Pancreas (tissue), 10 donors: Measurements from ENCODE around the gene PSMG1. TPM values are rescaled to one million over a fixed set of nuclear protein-coding genes. Genes with fewer than 3 reads are reported as not detected.

Source experiments
- ATAC-seq, 4 donors: fragments of 200-7000 bp; cut with Tn5 transposase; one replicate each; pipeline versions ENCODE4 v1.8.0 to v1.9.1; 2020; ENCODE audit warnings: mild to moderate bottlenecking in 4 of 4, moderate library complexity in 4 of 4
- DNase-seq, 6 donors: peaks; one replicate each; pipeline ENCODE4 v3.0.0-alpha.2; 2020
- FAIRE-seq: peaks from 2 replicates; lab custom pipeline; 2012; peaks lifted over from hg19 to GRCh38; lab: Jason Lieb, UNC
- H3K27ac ChIP-seq, 4 donors: fragments of 200-600 bp; sonication (generic); 1 replicate in 3 of 4; 2 replicates in 1 of 4; pipeline versions ENCODE4 v1.5.0 to v1.8.0; 2020
- H3K27me3 ChIP-seq, 4 donors: fragments of 200-600 bp; one replicate each; pipeline ENCODE4 v1.8.0; 2021
- H3K36me3 ChIP-seq, 3 donors: fragments of 200-600 bp; sonication (generic) in 1 of 3; one replicate each; pipeline versions ENCODE4 v1.5.0 to v1.8.0; 2020 to 2021
- H3K4me1 ChIP-seq, 3 donors: fragments of 200-600 bp; one replicate each; pipeline ENCODE4 v1.8.0; 2021
- H3K4me3 ChIP-seq, 4 donors: fragments of 200-600 bp; sonication (generic) in 2 of 4; one replicate each; pipeline versions ENCODE4 v1.5.0 to v1.8.0; 2020 to 2021
- H3K9me3 ChIP-seq, 4 donors: fragments of 200-600 bp; one replicate each; pipeline ENCODE4 v1.8.0; 2021
- WGBS, 2 donors: extraction: QIAGEN DNeasy Blood & Tissue Kit; methylation state at CpG; one replicate each; pipeline ENCODE4 v1.1.7; 2013; 5-methylcytosine and 5-hydroxymethylcytosine counted together
- intact Hi-C, 3 donors: fragments of 100-400 bp; cut with DNase I; formaldehyde crosslinking; loops; one replicate each; pipeline versions ENCODE4 v1.11.1 to v1.14.2; 2022
- polyA plus RNA-seq, 2 donors: library from polyadenylated mRNA; stranded (reverse); fragments of 200-250 nt; gene quantifications; one replicate each; pipeline ENCODE4 v1.2.3, GENCODE V29; 2013
- total RNA-seq, 6 donors: library from RNA; stranded (reverse); fragmentation: NEBNext Ultra II Directional in 4 of 6; extraction: Animal tissue kit (Norgen Biotek cat#: 25700) in 4 of 6; gene quantifications; one replicate each; pipeline versions ENCODE4 v1.2.1 to v1.2.4, GENCODE V29; 2021 to 2023
- TF ChIP-seq, protein P1 (sequence below), 4 donors: fragments of 200-600 bp; sonication (generic) in 3 of 4; IDR thresholded peaks; one replicate each; pipeline versions ENCODE4 v1.5.0 to v1.8.0; 2021; ENCODE audit warnings: antibody characterized with exemption in 4 of 4
- donor health status: healthy with polysubstance abuse.
- donor health status: DM: no; HTN: no; CAD: no; lungs with moderate emphysema.
- donor health status: DM: no; HTN: no; CAD: no.
- donor health status: control.
- donor health status: control.
- donor health status: Bipolar disorder and iron deficiency.
- donor health status: DM: yes; HTN: yes; CAD: no.
- donor health status: DM: no; HTN: no; CAD: no.
- donor health status: DM: no; HTN: no; CAD: no.
- donor health status: DM: yes; HTN: yes; CAD: no.

Gene PSMG1
- total and polyA plus RNA-seq, 8 donors, result 12.4 to 35.0 (median 18.1) TPM

DNA sequence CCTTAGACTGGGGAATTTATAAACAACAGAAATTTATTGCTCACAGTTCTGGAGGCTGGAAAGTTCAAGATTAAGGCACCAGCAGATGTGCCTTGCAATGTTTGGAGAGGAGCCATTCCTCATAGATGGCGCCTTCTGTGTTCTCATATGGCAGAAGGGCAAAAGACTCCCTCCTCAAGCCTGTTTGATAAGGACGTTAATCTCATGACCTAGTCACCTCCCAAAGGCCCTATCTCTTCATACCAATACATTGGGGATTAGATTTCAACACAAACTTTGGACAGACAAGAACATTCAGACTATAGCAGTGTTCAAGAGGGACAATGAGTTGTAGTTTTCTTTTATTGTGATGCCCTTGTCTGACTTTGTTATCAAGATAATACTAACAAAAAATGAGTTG is 34.3 kb downstream of the PSMG1 start:
- WGBS, 2 donors, result 58 to 60% methylated on average over 2 of the region's 2 CpGs
- DNase-seq, result no peak
- H3K36me3 ChIP-seq, result no peaks in the 10 kb centered on the region
- intact Hi-C loops, result loop anchor here in 2 of 3 donors (10.0 kb wide), 2 partner anchors 424 to 774 kb away; no protein-coding TSS in a partner anchor
- ATAC-seq, result no peak
- TF ChIP-seq, protein P1, sequence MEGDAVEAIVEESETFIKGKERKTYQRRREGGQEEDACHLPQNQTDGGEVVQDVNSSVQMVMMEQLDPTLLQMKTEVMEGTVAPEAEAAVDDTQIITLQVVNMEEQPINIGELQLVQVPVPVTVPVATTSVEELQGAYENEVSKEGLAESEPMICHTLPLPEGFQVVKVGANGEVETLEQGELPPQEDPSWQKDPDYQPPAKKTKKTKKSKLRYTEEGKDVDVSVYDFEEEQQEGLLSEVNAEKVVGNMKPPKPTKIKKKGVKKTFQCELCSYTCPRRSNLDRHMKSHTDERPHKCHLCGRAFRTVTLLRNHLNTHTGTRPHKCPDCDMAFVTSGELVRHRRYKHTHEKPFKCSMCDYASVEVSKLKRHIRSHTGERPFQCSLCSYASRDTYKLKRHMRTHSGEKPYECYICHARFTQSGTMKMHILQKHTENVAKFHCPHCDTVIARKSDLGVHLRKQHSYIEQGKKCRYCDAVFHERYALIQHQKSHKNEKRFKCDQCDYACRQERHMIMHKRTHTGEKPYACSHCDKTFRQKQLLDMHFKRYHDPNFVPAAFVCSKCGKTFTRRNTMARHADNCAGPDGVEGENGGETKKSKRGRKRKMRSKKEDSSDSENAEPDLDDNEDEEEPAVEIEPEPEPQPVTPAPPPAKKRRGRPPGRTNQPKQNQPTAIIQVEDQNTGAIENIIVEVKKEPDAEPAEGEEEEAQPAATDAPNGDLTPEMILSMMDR (IDR thresholded peaks at IDR 0.05), result no peak
- no peaks in the 10 kb centered on the region for H3K9me3 ChIP-seq
- no peak overlapping the region for H3K27ac ChIP-seq
- H3K4me3 ChIP-seq, result no peak overlapping the region
- FAIRE-seq, result no peak
- H3K27me3 ChIP-seq, result no peaks in the 10 kb centered on the region
- H3K4me1 ChIP-seq, result no peaks in the 10 kb centered on the region

DNA sequence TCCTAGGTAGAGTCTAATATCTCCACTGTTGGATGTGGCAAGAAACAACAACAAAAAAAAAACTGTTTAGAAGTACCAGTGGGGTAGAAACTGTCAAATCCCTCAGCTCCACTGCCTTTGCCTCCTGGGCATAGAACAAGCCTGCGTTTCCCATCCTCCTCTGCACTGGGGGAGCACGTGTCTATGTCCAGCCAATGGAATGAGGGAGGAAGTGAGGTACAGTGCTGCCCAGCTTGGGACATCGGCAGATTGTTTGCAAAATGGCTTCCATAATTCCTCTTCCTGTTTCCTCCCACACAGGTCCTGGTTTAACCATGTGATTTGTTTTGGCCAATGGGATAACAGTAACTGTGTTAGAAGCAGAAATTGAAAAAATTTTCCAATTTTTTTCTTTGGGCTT is 39.1 kb downstream of the PSMG1 start:
- DNase-seq (no peak), FAIRE-seq (no peak), ATAC-seq (no peak)
- Histone ChIP-seq H3K36me3 (no peaks in the 10 kb centered on the region), H3K4me3 (no peak overlapping the region), H3K27me3 (no peaks in the 10 kb centered on the region), H3K27ac (no peak overlapping the region), H3K4me1 (no peaks in the 10 kb centered on the region), H3K9me3 (no peaks in the 10 kb centered on the region)
- TF ChIP-seq, protein P1 (IDR thresholded peaks at IDR 0.05), result no peak
- intact Hi-C loops, result loop anchor here in 2 of 3 donors (10.0 kb wide), 2 partner anchors 419 to 769 kb away; no protein-coding TSS in a partner anchor
- WGBS, 2 donors, result 78 to 82% methylated on average over 3 of the region's 3 CpGs

DNA sequence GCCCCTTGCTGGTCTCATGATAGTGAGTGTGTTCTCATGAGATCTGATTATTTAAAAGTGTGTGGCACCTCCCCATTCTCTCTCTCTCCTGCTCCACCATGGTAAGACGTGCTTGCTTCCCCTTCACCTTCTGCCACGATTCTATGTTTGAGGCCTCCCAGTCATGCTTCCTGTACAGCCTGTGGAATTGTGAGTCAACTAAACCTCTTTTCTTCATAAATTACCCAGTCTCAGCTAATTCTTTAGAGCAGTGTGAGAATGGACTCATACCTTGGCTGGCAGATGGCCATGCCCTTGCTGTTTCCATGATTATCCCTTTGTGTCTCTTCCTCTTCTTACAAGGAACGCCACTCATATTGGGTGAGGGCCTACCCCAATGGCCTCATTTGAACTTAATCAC is 40.3 kb downstream of the PSMG1 start:
- intact Hi-C loops, result loop anchor here in 2 of 3 donors (10.0 kb wide), 2 partner anchors 418 to 768 kb away; no protein-coding TSS in a partner anchor
- Histone ChIP-seq H3K4me1 (peaks cover 0 to 2% (median 0%) of the 10 kb centered on the region in 3 donors), H3K27me3 (no peaks in the 10 kb centered on the region), H3K36me3 (no peaks in the 10 kb centered on the region), H3K27ac (no peak overlapping the region), H3K4me3 (no peak overlapping the region), H3K9me3 (no peaks in the 10 kb centered on the region)
- WGBS, 2 donors, result 77 to 84% methylated on average over 3 of the region's 3 CpGs
- no peak for DNase-seq
- FAIRE-seq, result no peak
- TF ChIP-seq, protein P1 (IDR thresholded peaks at IDR 0.05), result no peak
- ATAC-seq, result no peak

DNA sequence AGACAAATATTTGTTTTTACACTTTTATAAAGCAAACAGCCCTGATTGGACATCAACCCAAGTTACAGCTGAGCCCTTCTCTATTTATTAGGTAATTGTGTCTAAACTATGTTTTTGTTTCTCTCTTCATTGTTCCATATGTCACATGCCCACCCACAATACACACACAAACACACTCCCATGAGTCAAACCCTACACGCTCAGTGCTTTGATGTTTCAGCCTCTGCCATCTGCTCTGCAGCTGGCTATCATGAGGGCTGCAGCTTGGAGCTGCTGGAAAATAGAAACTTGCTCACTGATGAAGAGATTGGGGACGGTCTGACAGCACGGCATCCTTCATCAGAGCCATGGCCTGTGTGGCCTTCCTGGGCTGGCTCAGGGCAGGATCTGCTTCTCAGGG is 41.7 kb downstream of the PSMG1 start:
- WGBS, 2 donors, result 73 to 79% methylated on average over 3 of the region's 3 CpGs
- no peaks in the 10 kb centered on the region for H3K27me3 ChIP-seq
- intact Hi-C loops, result loop anchor here in 2 of 3 donors (10.0 kb wide), 2 partner anchors 417 to 767 kb away; no protein-coding TSS in a partner anchor
- H3K4me1 ChIP-seq, result peaks cover 0 to 2% (median 0%) of the 10 kb centered on the region in 3 donors
- H3K4me3 ChIP-seq, result no peak overlapping the region
- H3K9me3 ChIP-seq, result no peaks in the 10 kb centered on the region
- H3K36me3 ChIP-seq, result no peaks in the 10 kb centered on the region
- DNase-seq (no peak), FAIRE-seq (no peak), ATAC-seq (no peak)
- H3K27ac ChIP-seq, result no peak overlapping the region
- TF ChIP-seq, protein P1 (IDR thresholded peaks at IDR 0.05), result no peak
